Keratinocyte (primary cell): ENCODE results near the gene MYCBPAP. TPM values are rescaled to one million over a fixed set of nuclear protein-coding genes. Genes with fewer than 3 reads are reported as not detected.
"Not testable (repeated sequence)": the region's sequence is repeated elsewhere in the genome, so short reads cannot be mapped to it uniquely, and the experiment has no call there.

ENCODE experiments used
- DNase-seq: peaks from one replicate; pipeline ENCODE4 v3.0.0-alpha.2; 2011; ENCODE audit warnings: low read depth, missing footprints, low spot score
- FAIRE-seq: peaks from 2 replicates; lab custom pipeline; 2011; peaks lifted over from hg19 to GRCh38; lab: Jason Lieb, UNC
- H2AFZ ChIP-seq: 2 replicates; pipeline ENCODE4 v1.6.0; 2012; ENCODE audit warnings: low read length, control low read depth, inconsistent platforms; ENCODE audit not compliant: control insufficient read depth
- H3K27ac ChIP-seq: 2 replicates; pipeline ENCODE4 v1.5.1; 2011; ENCODE audit warnings: low read length; ENCODE audit not compliant: control insufficient read depth, insufficient read depth
- H3K27me3 ChIP-seq: 3 replicates; pipeline ENCODE4 v1.6.0; 2011; ENCODE audit warnings: low read length; ENCODE audit not compliant: control insufficient read depth, insufficient read depth; ENCODE audit errors: extremely low read depth
- H3K36me3 ChIP-seq, 2 experiments: 2 replicates in 1 of 2; 3 replicates in 1 of 2; pipeline ENCODE4 v1.5.1; 2011; ENCODE audit warnings: low read length in 2 of 2, mild to moderate bottlenecking in 1 of 2; ENCODE audit not compliant: control insufficient read depth in 2 of 2, insufficient read depth in 2 of 2; ENCODE audit errors: extremely low read depth in 1 of 2
- H3K4me1 ChIP-seq: 3 replicates; pipeline ENCODE4 v1.5.1; 2011; ENCODE audit warnings: low read length; ENCODE audit not compliant: control insufficient read depth, insufficient read depth; ENCODE audit errors: extremely low read depth
- H3K4me2 ChIP-seq: 3 replicates; pipeline ENCODE4 v1.6.0; 2011; ENCODE audit warnings: low read depth, low read length; ENCODE audit not compliant: control insufficient read depth, insufficient read depth; ENCODE audit errors: extremely low read depth
- H3K4me3 ChIP-seq, 3 experiments: fragments of 200-600 bp in 1 of 3; sonication (generic) in 1 of 3; 2 replicates in 2 of 3; 3 replicates in 1 of 3; pipeline ENCODE4 v1.5.1; 2011 to 2016; ENCODE audit warnings: low read length in 3 of 3, mild to moderate bottlenecking in 3 of 3, control low read depth in 2 of 3, inconsistent platforms in 1 of 3, low read depth in 1 of 3, mixed read lengths in 1 of 3, mixed run types in 1 of 3, moderate library complexity in 1 of 3; ENCODE audit not compliant: control insufficient read depth in 2 of 3, insufficient read depth in 2 of 3; ENCODE audit errors: extremely low read depth in 1 of 3
- H3K79me2 ChIP-seq: 2 replicates; pipeline ENCODE4 v1.6.0; 2012; ENCODE audit warnings: low read length; ENCODE audit not compliant: control insufficient read depth, insufficient read depth
- H3K9ac ChIP-seq: 3 replicates; pipeline ENCODE4 v1.6.0; 2011; ENCODE audit warnings: low read length; ENCODE audit not compliant: control insufficient read depth, insufficient read depth; ENCODE audit errors: extremely low read depth
- H3K9me1 ChIP-seq: 3 replicates; pipeline ENCODE4 v1.6.0; 2011; ENCODE audit warnings: low read length; ENCODE audit not compliant: control insufficient read depth, insufficient read depth; ENCODE audit errors: extremely low read depth
- H3K9me3 ChIP-seq: 2 replicates; pipeline ENCODE4 v1.5.1; 2012; ENCODE audit warnings: low read depth, low read length; ENCODE audit not compliant: control insufficient read depth
- H4K20me1 ChIP-seq: 3 replicates; pipeline ENCODE4 v1.6.0; 2011; ENCODE audit warnings: low read length; ENCODE audit not compliant: control insufficient read depth, insufficient read depth; ENCODE audit errors: extremely low read depth
- CTCF ChIP-seq, 3 experiments: IDR thresholded peaks in 1 of 3; conservative IDR thresholded peaks in 1 of 3; optimal IDR thresholded peaks in 1 of 3; 2 replicates in 2 of 3; 3 replicates in 1 of 3; pipeline versions ENCODE3 to v1.5.1; 2011; ENCODE audit warnings: low read length in 3 of 3, mild to moderate bottlenecking in 3 of 3, moderate library complexity in 2 of 3, control low read depth in 1 of 3, inconsistent platforms in 1 of 3; ENCODE audit not compliant: insufficient read depth in 2 of 3; ENCODE audit errors: extremely low read depth in 1 of 3
- EZH2 ChIP-seq: IDR thresholded peaks from one replicate; pipeline ENCODE4 v1.6.1; 2012; ENCODE audit warnings: inconsistent platforms, mild to moderate bottlenecking, low read length, moderate library complexity
- dilution Hi-C: fragments of 300-500 bp; cut with MboI; formaldehyde crosslinking; loops from one replicate; pipeline ENCODE4 v1.7.0; 2020; ENCODE audit warnings: low sequenced_read_pairs; ENCODE audit not compliant: extremely low pct_ligation_motif_present
- polyA plus RNA-seq, 5 experiments: library from polyadenylated mRNA; depleted of rRNA in 3 of 5; stranded (reverse) in 3 of 5; stranded (forward) in 1 of 5; unstranded in 1 of 5; fragments of >200 nt; gene quantifications; 1 replicate in 1 of 5; 2 replicates in 3 of 5; 3 replicates in 1 of 5; pipeline versions ENCODE4 v1.2.1 to v1.2.3, GENCODE V29; 2011 to 2012; ENCODE audit warnings: missing spikeins in 2 of 5, low read depth in 1 of 5, low replicate concordance in 1 of 5

The MYCBPAP gene
- polyA plus RNA-seq, 1 donor (not counting 4 experiments of a cell fraction or from before 2014, with no cell fraction given): 9.5 TPM

- Histone ChIP-seq H3K4me1 (peaks cover 13% of the 10 kb centered on the region), H3K36me3 (peaks cover 6 to 22% of the 10 kb centered on the region in 2 experiments), H3K27ac (no peak overlapping the region), H3K9me3 (no peaks in the 10 kb centered on the region), H3K9ac (no peak overlapping the region), H3K27me3 (no peaks in the 10 kb centered on the region), H4K20me1 (no peaks in the 10 kb centered on the region), H3K9me1 (no peaks in the 10 kb centered on the region), H3K4me2 (no peak overlapping the region), H2AFZ (no peak overlapping the region), H3K79me2 (peaks cover 15% of the 10 kb centered on the region), H3K4me3 (no peak overlapping the region)
- FAIRE-seq (no peak), DNase-seq (no peak)
- dilution Hi-C loops: no loop called here
- TF ChIP-seq CTCF (optimal IDR thresholded peaks at IDR 0.05 in 1 of 3, IDR thresholded peaks at IDR 0.05 in 1 of 3, conservative IDR thresholded peaks at IDR 0.05 in 1 of 3; ENCODE audit: extremely low read depth in 1 of 3, insufficient read depth in 2 of 3, low read length in 3 of 3) (no peak), EZH2 (no peak)
These were observed 32.9 kb upstream of the MYCBPAP start for GRCh38 chr17:50475362-50475761.

GRCh38 chr17:50475775-50476544 lies 32.3 kb upstream of the MYCBPAP start:
- H2AFZ ChIP-seq, H3K9ac ChIP-seq, H3K4me2 ChIP-seq, H3K9me1 ChIP-seq, H4K20me1 ChIP-seq, H3K9me3 ChIP-seq, dilution Hi-C loops, FAIRE-seq, H3K27me3 ChIP-seq, H3K27ac ChIP-seq, DNase-seq, H3K4me3 ChIP-seq: not testable (repeated sequence)
- peaks cover 18% of the 10 kb centered on the region for H3K4me1 ChIP-seq
- peaks cover 6 to 18% of the 10 kb centered on the region in 2 experiments for H3K36me3 ChIP-seq
- H3K79me2 ChIP-seq: peaks cover 15% of the 10 kb centered on the region
